OCI-LY1 (cell line): ENCODE measurements around the gene FILIP1.

Experiments
- CTCF ChIP-seq: fragments of 200-600 bp; sonication (generic), shearing (Covaris generic); IDR thresholded peaks from 2 replicates; pipeline ENCODE4 v1.5.1; 2017; ENCODE audit warnings: mild to moderate bottlenecking, antibody characterized with exemption, low read length, moderate library complexity, mixed read lengths
- EZH2 ChIP-seq: fragments of 200-600 bp; sonication (generic), shearing (Covaris generic); IDR thresholded peaks from 2 replicates; pipeline ENCODE4 v1.8.0; 2017; ENCODE audit warnings: borderline replicate concordance, mixed run types, mild to moderate bottlenecking, antibody characterized with exemption, low read length, moderate library complexity, mixed read lengths

- TF ChIP-seq CTCF = no peak
- no peak for TF ChIP-seq EZH2
Observed at GRCh38 chr6:75268121-75268987, 225.2 kb downstream of the FILIP1 start.
